Ishikawa (cell line): ENCODE data around the gene IL1B.

Experiments used
- CEBPB ChIP-seq: IDR thresholded peaks from 2 replicates; pipeline ENCODE4 v1.6.1; 2012
- CREB1 ChIP-seq: IDR thresholded peaks from 2 replicates; pipeline ENCODE4 v1.6.1; 2012; ENCODE audit warnings: low read depth
- EGR1 ChIP-seq: IDR thresholded peaks from 2 replicates; pipeline ENCODE4 v1.6.1; 2012
- EP300 ChIP-seq: IDR thresholded peaks from 2 replicates; pipeline ENCODE4 v1.6.1; 2012; ENCODE audit warnings: borderline replicate concordance
- FOXM1 ChIP-seq: IDR thresholded peaks from 2 replicates; pipeline ENCODE4 v1.6.1; 2012; ENCODE audit warnings: low read depth, borderline replicate concordance
- NFIC ChIP-seq: IDR thresholded peaks from 2 replicates; pipeline ENCODE4 v1.6.1; 2012
- RAD21 ChIP-seq: IDR thresholded peaks from 2 replicates; pipeline ENCODE4 v1.6.1; 2012; ENCODE audit warnings: low read depth
- TAF1 ChIP-seq: IDR thresholded peaks from 2 replicates; pipeline ENCODE4 v1.6.1; 2012; ENCODE audit warnings: low read depth, mild to moderate bottlenecking
- TCF12 ChIP-seq: IDR thresholded peaks from 2 replicates; pipeline ENCODE4 v1.6.1; 2012; ENCODE audit warnings: low read depth
- TEAD4 ChIP-seq: IDR thresholded peaks from 2 replicates; pipeline ENCODE4 v1.6.1; 2012
- USF1 ChIP-seq: IDR thresholded peaks from 2 replicates; pipeline ENCODE4 v1.6.1; 2012
- YY1 ChIP-seq: IDR thresholded peaks from 2 replicates; pipeline ENCODE4 v1.6.1; 2012; ENCODE audit warnings: low read depth
- ZBTB7A ChIP-seq: IDR thresholded peaks from 2 replicates; pipeline ENCODE4 v1.6.1; 2012; ENCODE audit warnings: low read depth
- TF ChIP-seq, protein P1 (sequence below): IDR thresholded peaks from 2 replicates; pipeline ENCODE4 v1.6.1; 2012; ENCODE audit warnings: low read depth, mild to moderate bottlenecking
- TF ChIP-seq, protein P2 (sequence below): IDR thresholded peaks from 2 replicates; pipeline ENCODE4 v1.6.1; 2012

The IL1B gene

DNA sequence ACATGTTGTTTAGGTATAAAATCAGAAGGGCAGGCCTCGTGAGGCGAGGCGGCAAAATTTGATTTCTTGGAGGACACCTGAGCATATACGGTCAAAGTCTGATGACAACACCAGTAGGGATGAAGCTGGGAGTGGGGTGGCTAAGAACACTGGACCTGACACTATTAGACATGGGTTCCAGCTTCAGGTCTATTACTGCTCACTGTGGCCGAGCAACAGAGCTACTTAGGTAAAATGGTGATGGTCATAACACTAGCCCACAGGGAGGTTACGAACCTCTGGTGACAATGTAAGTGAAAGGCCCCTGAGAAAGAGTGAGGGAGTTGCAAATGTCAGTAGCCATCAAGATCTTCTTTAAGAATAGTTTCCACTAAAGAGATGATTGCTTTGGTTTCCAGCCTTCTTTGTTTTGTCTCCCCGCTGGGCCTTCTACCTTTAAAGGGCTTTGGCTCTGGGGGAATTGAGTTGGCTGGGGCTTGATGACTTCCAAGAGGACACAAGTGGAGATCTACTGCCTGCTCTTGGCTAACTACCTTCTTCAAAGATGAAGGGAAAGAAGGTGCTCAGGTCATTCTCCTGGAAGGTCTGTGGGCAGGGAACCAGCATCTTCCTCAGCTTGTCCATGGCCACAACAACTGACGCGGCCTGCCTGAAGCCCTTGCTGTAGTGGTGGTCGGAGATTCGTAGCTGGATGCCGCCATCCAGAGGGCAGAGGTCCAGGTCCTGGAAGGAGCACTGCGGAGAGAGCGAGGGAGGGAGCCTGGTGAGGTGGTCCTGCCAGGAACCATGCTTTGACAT, 3.5 kb downstream of the IL1B start:
- no peak for TF ChIP-seq CREB1

GRCh38 chr2:112831946-112832840, 4.4 kb downstream of the IL1B start:
- TF ChIP-seq EGR1 (no peak), TAF1 (no peak), RAD21 (no peak), EP300 (no peak), ZBTB7A (no peak), FOXM1 (no peak), CEBPB (no peak), TEAD4 (no peak)
- TF ChIP-seq, protein P1, sequence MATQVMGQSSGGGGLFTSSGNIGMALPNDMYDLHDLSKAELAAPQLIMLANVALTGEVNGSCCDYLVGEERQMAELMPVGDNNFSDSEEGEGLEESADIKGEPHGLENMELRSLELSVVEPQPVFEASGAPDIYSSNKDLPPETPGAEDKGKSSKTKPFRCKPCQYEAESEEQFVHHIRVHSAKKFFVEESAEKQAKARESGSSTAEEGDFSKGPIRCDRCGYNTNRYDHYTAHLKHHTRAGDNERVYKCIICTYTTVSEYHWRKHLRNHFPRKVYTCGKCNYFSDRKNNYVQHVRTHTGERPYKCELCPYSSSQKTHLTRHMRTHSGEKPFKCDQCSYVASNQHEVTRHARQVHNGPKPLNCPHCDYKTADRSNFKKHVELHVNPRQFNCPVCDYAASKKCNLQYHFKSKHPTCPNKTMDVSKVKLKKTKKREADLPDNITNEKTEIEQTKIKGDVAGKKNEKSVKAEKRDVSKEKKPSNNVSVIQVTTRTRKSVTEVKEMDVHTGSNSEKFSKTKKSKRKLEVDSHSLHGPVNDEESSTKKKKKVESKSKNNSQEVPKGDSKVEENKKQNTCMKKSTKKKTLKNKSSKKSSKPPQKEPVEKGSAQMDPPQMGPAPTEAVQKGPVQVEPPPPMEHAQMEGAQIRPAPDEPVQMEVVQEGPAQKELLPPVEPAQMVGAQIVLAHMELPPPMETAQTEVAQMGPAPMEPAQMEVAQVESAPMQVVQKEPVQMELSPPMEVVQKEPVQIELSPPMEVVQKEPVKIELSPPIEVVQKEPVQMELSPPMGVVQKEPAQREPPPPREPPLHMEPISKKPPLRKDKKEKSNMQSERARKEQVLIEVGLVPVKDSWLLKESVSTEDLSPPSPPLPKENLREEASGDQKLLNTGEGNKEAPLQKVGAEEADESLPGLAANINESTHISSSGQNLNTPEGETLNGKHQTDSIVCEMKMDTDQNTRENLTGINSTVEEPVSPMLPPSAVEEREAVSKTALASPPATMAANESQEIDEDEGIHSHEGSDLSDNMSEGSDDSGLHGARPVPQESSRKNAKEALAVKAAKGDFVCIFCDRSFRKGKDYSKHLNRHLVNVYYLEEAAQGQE = no peak

GRCh38 chr2:112831513-112831845, 5.1 kb downstream of the IL1B start:
- TF ChIP-seq, protein P2, sequence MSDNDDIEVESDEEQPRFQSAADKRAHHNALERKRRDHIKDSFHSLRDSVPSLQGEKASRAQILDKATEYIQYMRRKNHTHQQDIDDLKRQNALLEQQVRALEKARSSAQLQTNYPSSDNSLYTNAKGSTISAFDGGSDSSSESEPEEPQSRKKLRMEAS = no peak
- TF ChIP-seq NFIC = peak; percentile 26; the same call in 1 of the 2 replicates

GRCh38 chr2:112830682-112831512, 5.7 kb downstream of the IL1B start:
- TF ChIP-seq TAF1 = no peak
- TF ChIP-seq RAD21 = no peak

DNA sequence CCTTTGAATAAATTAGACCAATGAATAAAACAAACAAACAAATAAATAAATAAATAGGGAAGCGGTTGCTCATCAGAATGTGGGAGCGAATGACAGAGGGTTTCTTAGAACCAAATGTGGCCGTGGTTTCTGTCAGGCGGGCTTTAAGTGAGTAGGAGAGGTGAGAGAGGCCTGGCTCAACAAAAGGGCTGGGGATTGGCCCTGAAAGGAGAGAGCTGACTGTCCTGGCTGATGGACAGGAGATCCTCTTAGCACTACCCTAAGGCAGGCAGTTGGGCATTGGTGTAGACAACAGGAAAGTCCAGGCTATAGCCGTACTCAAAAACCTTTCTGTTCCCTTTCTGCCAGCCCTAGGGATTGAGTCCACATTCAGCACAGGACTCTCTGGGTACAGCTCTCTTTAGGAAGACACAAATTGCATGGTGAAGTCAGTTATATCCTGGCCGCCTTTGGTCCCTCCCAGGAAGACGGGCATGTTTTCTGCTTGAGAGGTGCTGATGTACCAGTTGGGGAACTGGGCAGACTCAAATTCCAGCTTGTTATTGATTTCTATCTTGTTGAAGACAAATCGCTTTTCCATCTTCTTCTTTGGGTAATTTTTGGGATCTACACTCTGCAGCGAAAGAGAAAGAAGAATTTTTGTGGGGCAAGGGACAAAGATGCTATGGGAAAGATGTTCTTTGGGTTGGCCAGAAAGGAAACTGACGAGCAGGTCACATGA, 6.5 kb downstream of the IL1B start:
- TF ChIP-seq RAD21 (no peak), CEBPB (no peak), TAF1 (no peak), EP300 (no peak), CREB1 (no peak)

GRCh38 chr2:112829101-112829960, 7.2 kb downstream of the IL1B start:
- TF ChIP-seq, protein P2 = no peak
- TF ChIP-seq, protein P1 = no peak
- TF ChIP-seq RAD21 = no peak
- no peak for TF ChIP-seq NFIC
- no peak for TF ChIP-seq ZBTB7A
- TF ChIP-seq CEBPB = no peak
- no peak for TF ChIP-seq FOXM1
- no peak for TF ChIP-seq CREB1
- TF ChIP-seq TEAD4 = no peak
- no peak for TF ChIP-seq TAF1
- no peak for TF ChIP-seq EGR1
- TF ChIP-seq TCF12 = no peak
- TF ChIP-seq USF1 = no peak
- no peak for TF ChIP-seq YY1
- TF ChIP-seq EP300 = no peak
